HUES48 (cell line): Measurements from ENCODE around the gene ADAMTS2.

Experiments used
- H3K27ac ChIP-seq: one replicate; pipeline ENCODE4 v1.7.0; 2013; ENCODE audit warnings: low read depth, low read length, inconsistent platforms
- H3K27me3 ChIP-seq: 2 replicates; pipeline ENCODE4 v1.6.1; 2013; ENCODE audit warnings: mild to moderate bottlenecking, low read length; ENCODE audit not compliant: control insufficient read depth, insufficient read depth
- H3K36me3 ChIP-seq: 2 replicates; pipeline ENCODE4 v1.6.1; 2013; ENCODE audit warnings: low read length; ENCODE audit not compliant: control insufficient read depth, insufficient read depth
- H3K4me1 ChIP-seq: 2 replicates; pipeline ENCODE4 v1.6.1; 2013; ENCODE audit warnings: mild to moderate bottlenecking, low read length; ENCODE audit not compliant: control insufficient read depth, insufficient read depth
- H3K4me3 ChIP-seq: 2 replicates; pipeline ENCODE4 v1.5.1; 2013; ENCODE audit warnings: mild to moderate bottlenecking, low read depth, low read length
- H3K9ac ChIP-seq: 2 replicates; pipeline ENCODE4 v1.6.1; 2013; ENCODE audit warnings: mild to moderate bottlenecking, low read depth, low read length, moderate library complexity
- H3K9me3 ChIP-seq: 2 replicates; pipeline ENCODE4 v1.6.1; 2013; ENCODE audit warnings: low read length; ENCODE audit not compliant: control insufficient read depth, insufficient read depth

ADAMTS2 gene

DNA sequence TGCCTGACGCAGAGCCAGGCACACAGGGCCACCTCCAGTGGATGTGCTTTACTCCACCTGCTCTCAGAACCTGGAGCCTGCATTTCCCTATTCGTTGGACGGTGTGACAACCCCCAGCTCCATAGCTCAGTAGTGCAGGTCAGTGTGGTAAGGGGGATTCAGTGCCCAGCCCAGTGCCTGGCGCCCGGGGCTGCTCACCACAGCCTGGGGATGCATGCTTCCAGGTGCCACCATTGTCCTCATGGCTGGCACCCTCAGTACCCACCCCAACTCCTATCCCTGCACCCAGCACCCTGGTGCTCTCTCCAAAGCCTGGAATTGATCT lies 32.8 kb upstream of the ADAMTS2 start:
- H3K9ac ChIP-seq: no peak overlapping the region
- no peak overlapping the region for H3K27ac ChIP-seq
- H3K4me3 ChIP-seq: no peak overlapping the region
- H3K27me3 ChIP-seq: no peaks in the 10 kb centered on the region
- no peaks in the 10 kb centered on the region for H3K4me1 ChIP-seq
- no peaks in the 10 kb centered on the region for H3K36me3 ChIP-seq
- no peaks in the 10 kb centered on the region; the same call in 1 of the 2 replicates for H3K9me3 ChIP-seq

DNA sequence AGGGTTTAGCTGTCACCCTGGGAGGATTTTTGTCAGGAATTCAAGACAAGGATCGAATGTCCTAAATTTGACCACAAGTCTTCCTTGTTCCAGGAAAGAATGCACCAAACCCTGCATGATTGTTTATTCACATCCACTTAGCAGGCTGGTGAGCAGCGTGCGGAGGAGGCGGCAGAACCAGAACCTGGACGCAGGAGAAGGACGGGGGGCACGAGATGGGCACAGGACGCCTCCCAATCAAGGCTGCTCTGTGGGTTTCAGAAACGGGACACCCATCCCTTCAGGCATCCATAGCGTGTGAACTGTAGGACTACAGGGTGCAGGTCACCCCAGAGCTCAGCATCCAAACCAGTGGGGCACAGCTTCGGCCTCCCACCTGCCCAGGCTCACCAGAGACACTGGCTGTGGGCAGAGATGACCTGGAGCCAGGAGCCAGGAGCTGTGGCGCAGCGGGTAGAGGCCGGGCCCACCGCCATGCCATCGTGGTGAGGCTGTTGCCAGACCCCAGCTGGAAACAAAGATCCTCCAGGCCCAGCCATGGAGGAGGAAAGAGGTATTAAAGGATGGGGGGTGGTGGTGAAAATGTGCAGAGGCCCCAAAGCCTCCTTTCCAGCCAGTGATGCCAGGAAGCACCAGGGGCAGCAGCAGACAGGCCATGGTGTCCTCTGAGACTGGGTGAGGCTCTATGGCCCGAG lies 32.3 kb upstream of the ADAMTS2 start:
- H3K27ac ChIP-seq: no peak overlapping the region

DNA sequence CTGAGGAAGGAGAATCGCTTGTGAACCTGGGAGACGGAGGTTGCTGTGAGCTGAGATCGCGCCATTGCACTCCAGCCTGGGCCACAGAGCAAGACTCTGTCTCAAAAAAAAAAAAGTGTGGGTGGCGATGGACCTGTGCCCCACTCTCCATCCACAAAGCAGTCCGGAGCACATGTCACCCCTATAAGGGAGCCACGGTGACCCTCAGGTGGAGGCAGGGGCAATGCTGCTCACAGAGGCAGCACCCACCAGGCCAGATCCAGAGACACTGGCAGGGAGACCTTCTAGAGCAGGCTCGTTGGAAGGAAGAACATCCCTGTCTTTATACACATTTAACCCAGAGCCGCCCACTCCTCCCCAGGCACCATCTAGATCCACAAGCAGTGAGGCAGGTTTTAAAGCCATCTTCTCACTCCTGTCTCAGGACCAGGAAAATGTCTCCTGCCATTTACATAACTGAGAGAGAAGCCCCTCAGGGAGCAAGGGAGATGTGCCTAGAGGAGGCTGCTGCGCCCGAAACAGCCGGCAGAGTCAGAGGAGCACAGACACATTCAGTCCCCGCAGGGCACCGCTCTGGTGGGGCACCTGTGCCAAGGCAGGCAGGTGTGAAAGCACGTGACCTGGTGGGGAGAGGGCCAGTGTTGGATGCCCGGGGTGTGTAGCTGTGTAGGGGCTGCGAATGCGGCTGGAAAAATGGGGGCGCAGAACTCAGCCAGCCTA lies 31.6 kb upstream of the ADAMTS2 start:
- Histone ChIP-seq H3K4me3 (no peak overlapping the region), H3K27me3 (no peaks in the 10 kb centered on the region), H3K9ac (no peak overlapping the region), H3K9me3 (no peaks in the 10 kb centered on the region; the same call in 1 of the 2 replicates), H3K27ac (no peak overlapping the region), H3K4me1 (no peaks in the 10 kb centered on the region), H3K36me3 (no peaks in the 10 kb centered on the region)

More for the DNA sequence above, 32.3 kb upstream of the ADAMTS2 start:
- Histone ChIP-seq H3K9me3 (no peaks in the 10 kb centered on the region; the same call in 1 of the 2 replicates), H3K27me3 (no peaks in the 10 kb centered on the region), H3K4me1 (no peaks in the 10 kb centered on the region), H3K36me3 (no peaks in the 10 kb centered on the region), H3K9ac (no peak overlapping the region), H3K4me3 (no peak overlapping the region)

DNA sequence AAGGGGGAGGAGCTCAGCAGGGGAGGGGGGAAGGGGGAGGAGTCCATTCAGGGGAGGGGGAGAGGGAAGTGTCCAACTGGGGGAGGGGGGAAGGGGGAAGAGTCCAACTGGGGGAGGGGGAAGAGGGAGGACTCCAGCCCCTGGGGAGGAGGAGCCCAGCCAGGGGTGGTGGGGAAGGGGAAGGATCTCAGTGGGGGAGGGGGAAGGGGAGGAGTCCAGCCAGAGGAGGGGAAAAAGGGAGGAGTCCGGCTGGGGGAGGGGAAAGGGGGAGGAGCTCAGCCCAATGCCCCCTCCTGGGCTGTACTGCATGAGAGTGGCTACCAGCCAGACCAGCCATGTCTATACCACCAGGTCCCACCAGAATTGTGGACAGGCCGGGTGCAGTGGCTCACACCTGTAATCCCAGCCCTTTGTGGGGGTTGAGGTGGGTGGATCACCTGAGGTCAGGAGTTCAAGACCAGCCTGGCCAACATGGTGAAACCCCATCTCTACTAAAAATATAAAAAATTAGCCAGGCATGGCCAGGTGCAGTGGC lies 30.6 kb upstream of the ADAMTS2 start:
- H3K36me3 ChIP-seq: no peaks in the 10 kb centered on the region
- H3K9me3 ChIP-seq: no peaks in the 10 kb centered on the region; the same call in 1 of the 2 replicates
- no peak overlapping the region for H3K9ac ChIP-seq
- H3K4me1 ChIP-seq: no peaks in the 10 kb centered on the region
- no peaks in the 10 kb centered on the region for H3K27me3 ChIP-seq
- H3K4me3 ChIP-seq: no peak overlapping the region
- no peak overlapping the region for H3K27ac ChIP-seq

DNA sequence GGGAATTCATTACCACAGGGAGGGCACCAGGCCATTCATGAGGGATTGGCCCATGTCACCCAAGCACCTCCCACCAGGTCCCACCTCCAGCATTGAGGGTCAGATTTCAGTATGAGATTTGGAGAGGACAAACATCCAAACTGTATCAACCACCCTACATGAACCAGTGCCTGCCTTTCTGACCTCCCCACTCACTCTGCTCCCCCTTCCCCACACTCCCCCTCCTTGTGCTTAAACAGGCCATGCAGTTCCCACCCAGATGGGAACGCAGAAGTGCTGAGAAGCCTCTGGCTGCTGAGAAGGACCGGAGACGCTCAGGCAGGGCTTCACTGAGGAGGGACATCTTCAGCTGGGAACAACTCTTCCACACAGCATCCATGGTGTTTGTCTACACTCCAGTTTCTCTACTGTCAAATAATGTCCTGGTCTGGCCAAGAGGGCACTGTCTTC lies 30.0 kb upstream of the ADAMTS2 start:
- no peaks in the 10 kb centered on the region; the same call in 1 of the 2 replicates for H3K9me3 ChIP-seq
- H3K4me1 ChIP-seq: no peaks in the 10 kb centered on the region
- no peak overlapping the region for H3K4me3 ChIP-seq
- H3K27me3 ChIP-seq: no peaks in the 10 kb centered on the region
- H3K36me3 ChIP-seq: no peaks in the 10 kb centered on the region
- no peak overlapping the region for H3K9ac ChIP-seq
- no peak overlapping the region for H3K27ac ChIP-seq

DNA sequence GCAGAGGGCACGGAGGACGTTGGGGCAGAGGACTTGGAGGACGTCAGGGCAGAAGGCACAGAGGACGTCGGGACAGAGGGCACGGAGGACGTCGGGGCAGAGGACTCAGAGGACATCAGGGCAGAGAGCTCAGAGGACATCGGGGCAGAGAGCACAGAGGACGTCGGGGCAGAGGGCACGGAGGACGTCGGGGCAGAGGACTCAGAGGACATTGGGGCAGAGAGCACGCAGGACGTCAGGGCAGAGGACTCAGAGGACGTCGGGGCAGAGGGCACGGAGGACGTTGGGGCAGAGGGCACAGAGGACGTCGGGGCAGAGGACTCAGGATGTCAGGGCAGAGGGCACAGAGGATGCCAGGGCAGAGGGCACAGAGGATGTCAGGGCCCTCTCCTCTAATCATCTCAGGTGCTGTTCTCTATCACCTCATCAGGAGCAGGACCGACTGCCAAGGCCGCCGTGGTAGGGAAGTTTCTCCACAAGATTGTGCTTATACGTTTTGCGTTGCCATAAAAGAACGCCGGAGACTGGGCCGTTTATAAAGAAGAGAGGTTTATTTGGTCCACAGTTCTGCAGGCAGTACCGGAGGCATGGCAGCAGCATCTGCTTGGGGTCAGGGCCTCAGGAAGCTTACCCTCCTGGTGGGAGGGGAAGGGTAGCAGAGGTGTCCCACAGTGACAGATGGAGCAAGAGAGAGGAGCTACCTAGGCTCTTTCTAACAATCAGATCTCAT lies 29.4 kb upstream of the ADAMTS2 start:
- Histone ChIP-seq H3K36me3 (no peaks in the 10 kb centered on the region), H3K27me3 (no peaks in the 10 kb centered on the region), H3K4me3 (no peak overlapping the region), H3K9ac (no peak overlapping the region), H3K9me3 (no peaks in the 10 kb centered on the region; the same call in 1 of the 2 replicates), H3K27ac (no peak overlapping the region), H3K4me1 (no peaks in the 10 kb centered on the region)

DNA sequence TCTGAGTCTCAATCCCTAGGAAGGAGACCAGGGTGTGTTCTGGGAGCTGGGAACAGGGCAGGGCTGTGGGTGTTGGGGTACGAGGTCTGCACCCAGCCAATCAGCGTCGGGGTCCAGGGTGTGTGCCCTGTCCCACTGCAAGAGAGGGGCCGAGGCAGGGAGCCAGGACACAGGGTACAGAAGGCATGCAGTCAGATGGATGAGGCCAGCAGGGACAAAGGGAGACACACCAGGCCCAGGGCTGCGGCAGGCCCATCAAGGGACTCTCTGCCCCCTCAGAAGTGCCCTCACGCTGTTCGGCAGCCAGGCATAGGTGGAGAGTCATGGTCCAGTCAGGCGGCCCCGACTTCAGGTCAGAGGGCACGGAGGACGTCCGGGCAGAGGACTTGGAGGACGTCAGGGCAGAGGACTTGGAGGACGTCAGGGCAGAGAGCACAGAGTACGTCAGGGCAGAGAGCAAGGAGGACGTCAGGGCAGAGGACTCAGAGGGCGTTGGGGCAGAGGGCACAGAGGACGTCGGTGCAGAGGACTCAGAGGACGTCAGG lies 28.8 kb upstream of the ADAMTS2 start:
- Histone ChIP-seq H3K36me3 (no peaks in the 10 kb centered on the region), H3K9ac (no peak overlapping the region), H3K27ac (no peak overlapping the region), H3K27me3 (no peaks in the 10 kb centered on the region), H3K9me3 (no peaks in the 10 kb centered on the region; the same call in 1 of the 2 replicates), H3K4me3 (no peak overlapping the region), H3K4me1 (no peaks in the 10 kb centered on the region)

DNA sequence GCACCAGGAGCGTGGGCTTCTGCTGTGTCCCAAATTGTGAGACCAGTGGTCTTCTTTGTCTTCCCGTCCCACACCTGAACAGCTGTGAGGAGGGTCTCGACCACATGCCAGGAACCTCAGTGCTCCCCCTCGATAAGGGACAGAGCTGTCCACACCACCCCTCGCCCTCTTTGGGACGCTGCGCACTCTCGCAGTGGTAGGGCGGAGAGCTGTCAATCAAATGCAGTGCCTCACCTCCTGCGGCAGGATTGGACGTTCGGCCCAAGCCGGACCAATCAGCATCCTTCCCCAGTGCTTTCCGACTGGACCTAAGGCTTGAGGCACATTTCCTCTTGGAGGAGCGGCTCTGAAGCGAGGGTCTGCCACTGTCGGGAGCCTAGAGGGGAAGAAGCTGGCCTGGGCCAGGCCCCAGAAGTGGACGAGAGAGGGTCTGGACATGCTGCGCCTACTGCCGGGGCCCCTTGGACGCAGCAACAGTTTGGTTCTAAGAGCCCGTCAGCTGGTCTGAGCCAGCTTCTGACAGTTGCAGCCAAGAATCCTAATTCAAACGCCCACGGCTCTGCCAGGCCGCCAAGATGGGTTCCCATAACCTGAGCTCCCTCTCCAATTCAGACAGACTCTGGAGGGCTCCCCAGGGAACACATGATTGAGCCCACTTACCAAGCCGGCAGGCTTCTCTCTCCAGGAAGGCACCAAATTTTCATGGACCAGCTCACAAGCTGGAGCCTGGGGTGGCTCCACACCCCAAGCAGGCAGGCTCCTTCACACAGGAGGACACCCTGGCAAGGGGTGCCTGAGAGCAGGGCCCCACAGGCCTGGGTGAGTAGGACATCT lies 28.1 kb upstream of the ADAMTS2 start:
- H3K9me3 ChIP-seq: no peaks in the 10 kb centered on the region; the same call in 1 of the 2 replicates
- H3K27me3 ChIP-seq: no peaks in the 10 kb centered on the region
- H3K36me3 ChIP-seq: no peaks in the 10 kb centered on the region
- H3K27ac ChIP-seq: no peak overlapping the region
- H3K4me3 ChIP-seq: no peak overlapping the region
- H3K4me1 ChIP-seq: no peaks in the 10 kb centered on the region
- no peak overlapping the region for H3K9ac ChIP-seq

DNA sequence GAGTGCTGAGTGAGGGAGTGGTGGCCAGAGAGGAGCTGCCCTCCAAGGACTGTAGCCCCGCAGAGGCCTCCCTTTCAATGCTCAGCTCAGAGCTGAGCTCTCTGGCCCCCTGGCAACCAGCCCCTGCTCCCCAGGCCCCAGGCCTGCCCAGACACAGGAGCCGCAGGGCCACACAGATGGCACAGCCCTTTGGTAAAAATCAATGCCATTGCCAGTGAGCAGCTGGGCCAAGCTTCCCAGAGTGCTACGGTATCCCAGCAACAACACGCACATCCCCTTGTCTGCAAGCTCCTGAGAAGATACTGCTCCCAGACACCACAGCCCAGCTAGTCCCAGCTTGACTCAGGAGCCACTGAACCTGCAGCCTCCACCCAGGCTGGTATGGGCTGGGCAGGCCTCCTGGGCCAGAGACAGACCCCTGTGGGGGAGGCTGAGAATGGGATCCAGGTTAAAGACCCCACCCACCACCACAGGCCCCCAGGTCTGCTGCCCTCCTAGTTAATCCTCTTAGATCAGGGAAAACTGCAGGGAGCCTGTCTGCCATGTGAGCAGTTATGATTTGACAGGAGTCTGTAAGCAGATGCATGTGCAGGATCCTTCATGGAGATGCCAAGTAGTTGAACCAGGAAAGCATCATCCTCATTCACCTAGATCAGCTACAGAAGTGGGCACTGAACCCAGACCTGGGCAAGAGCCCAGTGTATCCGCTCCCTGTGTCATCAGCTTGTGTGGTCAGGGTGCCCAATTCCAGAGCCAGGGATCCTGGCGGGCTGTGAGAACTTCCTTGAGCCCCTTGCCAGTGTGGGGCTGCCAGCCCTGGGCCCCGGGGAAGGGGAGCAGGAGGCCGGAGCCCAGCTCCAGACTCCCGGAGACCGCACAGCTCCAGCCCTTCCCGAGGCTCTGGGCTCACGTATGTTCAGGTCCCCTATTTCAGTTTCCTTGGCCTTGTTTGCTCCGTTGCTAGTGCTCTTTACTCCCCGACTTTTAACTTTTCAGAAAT lies 26.7 kb upstream of the ADAMTS2 start:
- H3K4me3 ChIP-seq: no peak overlapping the region
- H3K4me1 ChIP-seq: no peaks in the 10 kb centered on the region
- no peak overlapping the region for H3K9ac ChIP-seq
- no peaks in the 10 kb centered on the region for H3K27me3 ChIP-seq
- H3K9me3 ChIP-seq: no peaks in the 10 kb centered on the region; the same call in 1 of the 2 replicates
- H3K36me3 ChIP-seq: no peaks in the 10 kb centered on the region
- H3K27ac ChIP-seq: no peak overlapping the region
